Measurements from ENCODE around the gene SLC2A4. TPM values are rescaled to one million over a fixed set of nuclear protein-coding genes. Genes with fewer than 3 reads are reported as not detected.

SLC2A4 gene
- total and polyA plus RNA-seq, 2 donors (not counting 1 experiment from before 2014, with no cell fraction given) = under 0.01 to 0.19 TPM

- Histone ChIP-seq H3K9me3 (ENCODE audit: control insufficient read depth, insufficient read depth, low read depth, low read length) (no peaks in the 10 kb centered on the region), H3K27me3 (ENCODE audit: control insufficient read depth, insufficient read depth, low read length) (no peaks in the 10 kb centered on the region), H3K27ac (ENCODE audit: insufficient read depth, low read length) (no peak overlapping the region), H4K20me1 (ENCODE audit: control insufficient read depth, extremely low read depth, insufficient read depth, low read length) (no peaks in the 10 kb centered on the region), H3K79me2 (ENCODE audit: control insufficient read depth, insufficient read depth, low read length) (no peaks in the 10 kb centered on the region), H3K4me3 (replicated peaks in 1 of 4; ENCODE audit: control extremely low read depth in 1 of 4, insufficient read depth in 1 of 4, low read depth in 3 of 4, low read length in 4 of 4) (no peak overlapping the region), H3K36me3 (ENCODE audit: control insufficient read depth, insufficient read depth, low read length) (no peaks in the 10 kb centered on the region), H2AFZ (ENCODE audit: low read length) (no peak overlapping the region), H3K9ac (ENCODE audit: insufficient read depth, low read length) (no peak overlapping the region), H3K4me2 (ENCODE audit: extremely low read depth, insufficient read depth, low read length) (no peak overlapping the region), H3K4me1 (ENCODE audit: control insufficient read depth, extremely low read depth, insufficient read depth, low read length) (peaks cover 3% of the 10 kb centered on the region)
- TF ChIP-seq EZH2 (IDR thresholded peaks at IDR 0.05; ENCODE audit: low read length, missing control alignments) (no peak), CTCF (conservative IDR thresholded peaks at IDR 0.05 in 1 of 2, IDR thresholded peaks at IDR 0.05 in 1 of 2; ENCODE audit: low read depth in 1 of 2, low read length in 2 of 2) (no peak)
- DNase-seq (ENCODE audit: low read depth in 2 of 2) = peak in 1 of 2 donors; percentile 11
Measured at GRCh38 chr17:7266784-7267183, 14.7 kb upstream of the SLC2A4 start.

GRCh38 chr17:7279448-7279847 is 2.1 kb upstream of the SLC2A4 start:
- H3K27ac ChIP-seq (ENCODE audit: insufficient read depth, low read length) = no peak overlapping the region
- H3K9ac ChIP-seq (ENCODE audit: insufficient read depth, low read length) = no peak overlapping the region
- H4K20me1 ChIP-seq (ENCODE audit: control insufficient read depth, extremely low read depth, insufficient read depth, low read length) = no peaks in the 10 kb centered on the region
- peaks cover 19% of the 10 kb centered on the region for H3K27me3 ChIP-seq (ENCODE audit: control insufficient read depth, insufficient read depth, low read length)
- no peak for DNase-seq (ENCODE audit: low read depth in 2 of 2)
- H2AFZ ChIP-seq (ENCODE audit: low read length) = no peak overlapping the region
- no peak overlapping the region for H3K4me2 ChIP-seq (ENCODE audit: extremely low read depth, insufficient read depth, low read length)
- no peak overlapping the region for H3K4me3 ChIP-seq (replicated peaks in 1 of 4; ENCODE audit: control extremely low read depth in 1 of 4, insufficient read depth in 1 of 4, low read depth in 3 of 4, low read length in 4 of 4)
- H3K9me3 ChIP-seq (ENCODE audit: control insufficient read depth, insufficient read depth, low read depth, low read length) = no peaks in the 10 kb centered on the region
- peaks cover 8% of the 10 kb centered on the region for H3K4me1 ChIP-seq (ENCODE audit: control insufficient read depth, extremely low read depth, insufficient read depth, low read length)
- H3K79me2 ChIP-seq (ENCODE audit: control insufficient read depth, insufficient read depth, low read length) = no peaks in the 10 kb centered on the region
- TF ChIP-seq CTCF (conservative IDR thresholded peaks at IDR 0.05 in 1 of 2, IDR thresholded peaks at IDR 0.05 in 1 of 2; ENCODE audit: low read depth in 1 of 2, low read length in 2 of 2) (no peak), EZH2 (IDR thresholded peaks at IDR 0.05; ENCODE audit: low read length, missing control alignments) (no peak)
- no peaks in the 10 kb centered on the region for H3K36me3 ChIP-seq (ENCODE audit: control insufficient read depth, insufficient read depth, low read length)

- Histone ChIP-seq H3K9ac (ENCODE audit: insufficient read depth, low read length) (peak overlapping the region; percentile 53), H3K27ac (ENCODE audit: insufficient read depth, low read length) (peak overlapping the region; percentile 43), H3K27me3 (ENCODE audit: control insufficient read depth, insufficient read depth, low read length) (peaks cover 28% of the 10 kb centered on the region), H4K20me1 (ENCODE audit: control insufficient read depth, extremely low read depth, insufficient read depth, low read length) (no peaks in the 10 kb centered on the region), H3K4me1 (ENCODE audit: control insufficient read depth, extremely low read depth, insufficient read depth, low read length) (peaks cover 8% of the 10 kb centered on the region), H3K36me3 (ENCODE audit: control insufficient read depth, insufficient read depth, low read length) (no peaks in the 10 kb centered on the region), H3K9me3 (ENCODE audit: control insufficient read depth, insufficient read depth, low read depth, low read length) (no peaks in the 10 kb centered on the region), H2AFZ (ENCODE audit: low read length) (peak overlapping the region; percentile 60), H3K4me2 (ENCODE audit: extremely low read depth, insufficient read depth, low read length) (peak overlapping the region; percentile 100), H3K79me2 (ENCODE audit: control insufficient read depth, insufficient read depth, low read length) (no peaks in the 10 kb centered on the region), H3K4me3 (replicated peaks in 1 of 4; ENCODE audit: control extremely low read depth in 1 of 4, insufficient read depth in 1 of 4, low read depth in 3 of 4, low read length in 4 of 4) (peak overlapping the region; percentile 32 to 53 (median 50))
- peak; percentile 60 to 78 for DNase-seq (ENCODE audit: low read depth in 2 of 2)
- TF ChIP-seq CTCF (conservative IDR thresholded peaks at IDR 0.05 in 1 of 2, IDR thresholded peaks at IDR 0.05 in 1 of 2; ENCODE audit: low read depth in 1 of 2, low read length in 2 of 2) = peak; percentile 80 to 96
- no peak for TF ChIP-seq EZH2 (IDR thresholded peaks at IDR 0.05; ENCODE audit: low read length, missing control alignments)
Measured at GRCh38 chr17:7280519-7281073, 922 bp upstream of the SLC2A4 start.
